WERI-Rb-1 (cell line): ENCODE measurements around the gene UCN.

Experiments
- DNase-seq: peaks from one replicate; pipeline ENCODE4 v3.0.0-alpha.2; 2020
- H3K27ac ChIP-seq: fragments of 250-450 bp; sonication (Bioruptor Pico); 2 replicates; pipeline ENCODE4 v1.5.1; 2020; ENCODE audit warnings: mild to moderate bottlenecking, moderate library complexity
- H3K27me3 ChIP-seq: fragments of 250-450 bp; sonication (Bioruptor Pico); 2 replicates; pipeline ENCODE4 v1.5.1; 2021; ENCODE audit warnings: mild to moderate bottlenecking, low read depth, moderate library complexity; ENCODE audit not compliant: insufficient read depth, severe bottlenecking
- H3K36me3 ChIP-seq: fragments of 250-450 bp; sonication (Bioruptor Pico); 2 replicates; pipeline ENCODE4 v1.5.1; 2020; ENCODE audit warnings: mild to moderate bottlenecking, moderate library complexity
- H3K4me3 ChIP-seq: 2 replicates; pipeline ENCODE4 v1.5.1; 2011; ENCODE audit warnings: low read depth, mild to moderate bottlenecking, control low read depth, low read length
- H3K9me3 ChIP-seq: fragments of 250-450 bp; sonication (Bioruptor Pico); 2 replicates; pipeline ENCODE4 v1.5.1; 2021; ENCODE audit warnings: mild to moderate bottlenecking, moderate library complexity; ENCODE audit not compliant: severe bottlenecking
- TF ChIP-seq, protein P1 (sequence below): IDR thresholded peaks from 2 replicates; pipeline ENCODE4 v1.5.1; 2011; ENCODE audit warnings: low read depth, mild to moderate bottlenecking, control low read depth, inconsistent platforms, low read length

UCN gene

DNA sequence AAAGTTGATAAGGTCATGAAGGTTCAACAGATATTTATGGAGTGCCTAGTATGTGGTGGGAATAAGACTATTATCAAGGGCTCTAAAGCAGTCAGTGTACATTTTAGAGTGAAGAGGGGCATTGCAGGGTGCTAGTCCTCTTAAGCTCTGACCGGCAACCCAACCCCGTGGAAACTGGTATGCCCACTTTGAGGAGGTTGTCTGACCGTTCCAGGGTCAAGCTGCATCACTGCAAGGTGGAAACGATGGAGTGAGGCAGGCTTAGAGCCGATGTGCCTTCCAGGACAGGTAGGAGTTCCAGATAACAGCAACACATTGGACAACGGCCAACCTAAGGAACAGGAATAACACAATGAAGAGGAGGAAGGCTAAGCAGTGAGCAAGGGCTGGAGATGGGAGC is 1.4 kb upstream of the UCN start:
- DNase-seq, result no peak
- H3K4me3 ChIP-seq, result no peak overlapping the region
- TF ChIP-seq, protein P1, sequence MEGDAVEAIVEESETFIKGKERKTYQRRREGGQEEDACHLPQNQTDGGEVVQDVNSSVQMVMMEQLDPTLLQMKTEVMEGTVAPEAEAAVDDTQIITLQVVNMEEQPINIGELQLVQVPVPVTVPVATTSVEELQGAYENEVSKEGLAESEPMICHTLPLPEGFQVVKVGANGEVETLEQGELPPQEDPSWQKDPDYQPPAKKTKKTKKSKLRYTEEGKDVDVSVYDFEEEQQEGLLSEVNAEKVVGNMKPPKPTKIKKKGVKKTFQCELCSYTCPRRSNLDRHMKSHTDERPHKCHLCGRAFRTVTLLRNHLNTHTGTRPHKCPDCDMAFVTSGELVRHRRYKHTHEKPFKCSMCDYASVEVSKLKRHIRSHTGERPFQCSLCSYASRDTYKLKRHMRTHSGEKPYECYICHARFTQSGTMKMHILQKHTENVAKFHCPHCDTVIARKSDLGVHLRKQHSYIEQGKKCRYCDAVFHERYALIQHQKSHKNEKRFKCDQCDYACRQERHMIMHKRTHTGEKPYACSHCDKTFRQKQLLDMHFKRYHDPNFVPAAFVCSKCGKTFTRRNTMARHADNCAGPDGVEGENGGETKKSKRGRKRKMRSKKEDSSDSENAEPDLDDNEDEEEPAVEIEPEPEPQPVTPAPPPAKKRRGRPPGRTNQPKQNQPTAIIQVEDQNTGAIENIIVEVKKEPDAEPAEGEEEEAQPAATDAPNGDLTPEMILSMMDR, result no peak
- H3K27me3 ChIP-seq, result peaks cover 24% of the 10 kb centered on the region
- H3K36me3 ChIP-seq, result no peaks in the 10 kb centered on the region
- no peak overlapping the region for H3K27ac ChIP-seq
- H3K9me3 ChIP-seq, result no peaks in the 10 kb centered on the region

DNA sequence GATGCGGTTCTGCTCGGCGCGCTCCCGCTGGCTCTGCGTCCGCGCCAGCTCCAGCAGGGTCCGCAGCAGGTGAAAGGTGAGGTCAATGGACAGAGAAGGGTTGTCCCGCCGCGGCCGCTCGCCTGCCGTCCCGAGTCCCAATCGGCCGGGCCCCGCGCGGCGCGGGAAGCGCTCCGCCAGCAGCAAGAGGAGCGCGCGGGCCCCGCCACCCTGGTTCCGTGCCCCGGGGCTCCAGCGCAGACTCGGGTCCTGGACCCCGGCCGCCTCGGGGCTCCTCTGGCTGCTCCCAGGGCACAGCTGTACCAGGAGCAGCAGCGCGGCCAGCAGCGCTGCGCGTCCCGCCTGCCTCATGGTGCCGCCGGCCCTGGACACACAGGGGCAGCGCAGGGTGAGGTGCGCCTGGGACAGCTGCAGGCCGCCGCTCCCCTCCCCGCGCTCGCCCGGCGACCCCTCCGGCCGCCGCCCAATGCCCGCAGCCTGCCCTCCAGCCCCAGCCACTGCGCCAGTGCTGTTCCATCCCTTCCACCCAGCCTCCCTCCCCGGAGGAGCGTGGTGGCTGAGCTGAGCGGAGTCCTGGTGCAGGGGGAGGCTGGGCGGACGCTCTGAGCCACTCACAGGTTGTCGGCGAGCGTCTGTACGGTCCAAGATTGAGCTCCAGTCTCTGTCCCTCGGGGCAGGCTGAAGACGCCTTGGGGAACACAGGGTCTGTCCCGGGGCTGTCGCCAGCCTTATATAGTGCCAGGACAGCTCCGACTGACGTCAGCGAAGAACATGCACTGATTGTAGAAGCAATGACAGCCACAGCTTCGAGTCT is 493 bp downstream of the UCN start:
- H3K4me3 ChIP-seq, result peak overlapping the region; percentile 28
- no peaks in the 10 kb centered on the region for H3K9me3 ChIP-seq
- peaks cover 24% of the 10 kb centered on the region for H3K27me3 ChIP-seq
- no peak for DNase-seq
- no peak overlapping the region for H3K27ac ChIP-seq
- TF ChIP-seq, protein P1, result no peak
- H3K36me3 ChIP-seq, result no peaks in the 10 kb centered on the region

DNA sequence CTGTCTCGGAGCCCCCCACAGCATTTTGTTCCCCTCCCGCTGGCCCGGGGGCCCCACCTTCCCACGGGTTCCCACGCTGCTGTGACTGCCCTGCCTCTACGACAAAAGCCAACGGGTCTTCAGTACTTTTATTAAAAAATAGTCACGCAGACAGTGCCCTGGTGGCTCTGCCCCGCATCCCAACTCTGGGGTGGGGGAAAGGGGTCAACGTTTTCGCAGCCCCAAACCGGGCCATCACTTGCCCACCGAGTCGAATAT is 1.0 kb downstream of the UCN start:
- Histone ChIP-seq H3K9me3 (no peaks in the 10 kb centered on the region), H3K27me3 (peaks cover 24% of the 10 kb centered on the region), H3K27ac (no peak overlapping the region), H3K36me3 (no peaks in the 10 kb centered on the region), H3K4me3 (peak overlapping the region; percentile 28)
- TF ChIP-seq, protein P1, result no peak
- no peak for DNase-seq

DNA sequence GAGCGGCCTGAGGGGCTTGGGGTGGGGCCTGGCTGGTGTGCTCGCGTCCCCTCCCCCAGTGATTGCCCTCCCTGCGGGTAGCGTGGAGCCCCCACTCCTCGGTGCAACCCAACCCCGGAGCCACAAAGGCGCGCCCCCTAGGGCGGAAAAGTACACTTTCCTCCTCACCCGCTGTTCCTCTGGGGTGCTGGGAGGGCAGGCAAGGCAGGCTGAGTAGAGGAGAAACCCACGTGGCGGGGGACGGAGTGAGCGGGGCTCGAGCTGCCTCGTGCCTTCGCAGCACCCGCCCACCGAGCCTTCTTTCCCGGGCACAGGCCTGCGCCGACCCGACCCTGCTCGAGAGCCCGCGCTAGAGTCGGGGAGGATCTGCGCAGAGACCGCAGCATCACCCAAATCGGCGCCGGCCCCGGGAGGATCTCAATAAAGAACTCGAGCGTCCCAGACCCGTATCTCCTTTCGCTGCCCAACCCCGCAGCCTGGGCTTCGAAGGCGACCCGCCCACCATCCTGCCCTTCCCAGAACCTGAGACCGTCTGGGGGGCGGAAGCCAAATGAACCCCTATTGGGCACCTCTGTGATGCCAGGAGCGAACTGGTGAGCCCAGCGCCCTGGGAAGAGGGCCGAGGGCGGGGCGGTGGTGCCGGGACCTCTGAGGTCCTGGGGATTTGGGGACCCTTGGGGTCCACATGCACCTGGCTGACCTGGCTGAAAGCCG is 1.5 kb downstream of the UCN start:
- H3K27ac ChIP-seq, result no peak overlapping the region
- TF ChIP-seq, protein P1, result no peak
- peaks cover 24% of the 10 kb centered on the region for H3K27me3 ChIP-seq
- no peaks in the 10 kb centered on the region for H3K9me3 ChIP-seq
- DNase-seq, result no peak
- H3K4me3 ChIP-seq, result peak overlapping the region; percentile 28
- H3K36me3 ChIP-seq, result no peaks in the 10 kb centered on the region

- TF ChIP-seq, protein P1, result no peak
- DNase-seq, result no peak
- Histone ChIP-seq H3K27ac (no peak overlapping the region), H3K4me3 (no peak overlapping the region), H3K36me3 (no peaks in the 10 kb centered on the region), H3K9me3 (no peaks in the 10 kb centered on the region), H3K27me3 (peaks cover 24% of the 10 kb centered on the region)
Measured at GRCh38 chr2:27306136-27306535, 2.1 kb downstream of the UCN start.
